ENCODE measurements around the gene MARCO. TPM values are rescaled to one million over a fixed set of nuclear protein-coding genes. Genes with fewer than 3 reads are reported as not detected.
A peak's percentile ranks its signal among the peaks of the same experiment; 100 is the strongest.

Gene MARCO
- total RNA-seq, 2 donors from 2014 or later = not detected

DNA sequence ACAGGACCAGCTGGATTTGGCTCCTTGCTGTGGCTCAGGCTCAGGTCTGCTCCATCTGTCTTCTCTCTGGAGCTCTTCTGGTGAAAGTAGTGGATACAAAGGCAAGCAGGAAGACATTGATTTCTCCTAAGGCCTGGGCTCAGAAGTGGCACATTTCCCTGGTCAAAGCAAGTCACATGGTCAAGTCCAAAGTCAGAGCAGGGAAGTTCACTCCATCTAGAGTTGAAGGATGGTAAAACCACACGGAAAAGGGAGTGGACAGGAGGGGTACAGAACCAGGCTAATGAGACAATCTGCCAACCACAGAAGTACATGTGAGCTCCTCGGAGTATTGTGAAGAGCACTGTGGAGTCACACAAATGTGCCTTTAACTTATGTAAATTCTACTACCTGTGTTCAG, 66.1 kb downstream of the MARCO start:
- H3K9ac ChIP-seq (ENCODE audit: extremely low read depth, low read length, poor library complexity, severe bottlenecking) = no peak overlapping the region
- H3K36me3 Mint-ChIP-seq (ENCODE audit: low read depth) = no peaks in the 10 kb centered on the region
- WGBS, 2 experiments (ENCODE audit: insufficient coverage in 1 of 2, insufficient read length in 1 of 2) = 69 to 72% methylated on average over 2 of the region's 2 CpGs
- H3K4me1 ChIP-seq (ENCODE audit: control insufficient read depth, insufficient read depth, low read length) = no peaks in the 10 kb centered on the region
- no peaks in the 10 kb centered on the region for H3K9me3 ChIP-seq (ENCODE audit: control insufficient read depth, low read length)
- no peak overlapping the region for H3K27ac ChIP-seq (ENCODE audit: low read depth, low read length)
- H3K27me3 Mint-ChIP-seq (ENCODE audit: insufficient read depth) = peaks cover 41% of the 10 kb centered on the region
- no peaks in the 10 kb centered on the region for H3K36me3 ChIP-seq (ENCODE audit: control insufficient read depth, insufficient read depth, low read length)
- no peak overlapping the region for H3K4me3 Mint-ChIP-seq
- TF ChIP-seq, protein P1, sequence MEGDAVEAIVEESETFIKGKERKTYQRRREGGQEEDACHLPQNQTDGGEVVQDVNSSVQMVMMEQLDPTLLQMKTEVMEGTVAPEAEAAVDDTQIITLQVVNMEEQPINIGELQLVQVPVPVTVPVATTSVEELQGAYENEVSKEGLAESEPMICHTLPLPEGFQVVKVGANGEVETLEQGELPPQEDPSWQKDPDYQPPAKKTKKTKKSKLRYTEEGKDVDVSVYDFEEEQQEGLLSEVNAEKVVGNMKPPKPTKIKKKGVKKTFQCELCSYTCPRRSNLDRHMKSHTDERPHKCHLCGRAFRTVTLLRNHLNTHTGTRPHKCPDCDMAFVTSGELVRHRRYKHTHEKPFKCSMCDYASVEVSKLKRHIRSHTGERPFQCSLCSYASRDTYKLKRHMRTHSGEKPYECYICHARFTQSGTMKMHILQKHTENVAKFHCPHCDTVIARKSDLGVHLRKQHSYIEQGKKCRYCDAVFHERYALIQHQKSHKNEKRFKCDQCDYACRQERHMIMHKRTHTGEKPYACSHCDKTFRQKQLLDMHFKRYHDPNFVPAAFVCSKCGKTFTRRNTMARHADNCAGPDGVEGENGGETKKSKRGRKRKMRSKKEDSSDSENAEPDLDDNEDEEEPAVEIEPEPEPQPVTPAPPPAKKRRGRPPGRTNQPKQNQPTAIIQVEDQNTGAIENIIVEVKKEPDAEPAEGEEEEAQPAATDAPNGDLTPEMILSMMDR (conservative IDR thresholded peaks at IDR 0.05) = peak; percentile 59
- DNase-seq = no peak
- H3K4me3 ChIP-seq (ENCODE audit: low read length) = no peak overlapping the region
- no peak overlapping the region for H3K27ac Mint-ChIP-seq
- peaks cover 17% of the 10 kb centered on the region for H3K9me3 Mint-ChIP-seq
- H3K4me1 Mint-ChIP-seq = no peaks in the 10 kb centered on the region
- H3K27me3 ChIP-seq (ENCODE audit: control insufficient read depth, insufficient read depth, low read length, poor library complexity, severe bottlenecking) = peaks cover 38% of the 10 kb centered on the region

DNA sequence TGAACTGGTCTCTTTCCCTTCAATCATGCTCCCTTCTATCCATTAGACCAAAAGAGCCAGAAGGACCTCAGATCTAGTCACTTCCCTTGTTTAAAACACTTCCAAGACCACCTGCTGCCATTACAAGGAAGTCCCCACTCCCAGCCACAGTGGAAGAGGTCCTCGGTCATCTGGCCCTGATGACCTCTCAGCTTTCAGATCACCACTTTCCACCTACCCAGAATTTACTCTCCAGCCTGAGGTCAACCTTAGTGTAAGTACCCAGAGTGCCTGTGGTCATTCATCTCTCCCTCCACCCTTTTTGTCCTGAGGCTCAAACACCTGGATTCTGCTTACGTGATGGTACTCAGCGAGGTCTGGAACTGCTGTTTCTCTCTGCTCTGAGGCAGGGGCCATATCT, 67.1 kb downstream of the MARCO start:
- Mint-ChIP-seq H3K36me3 (ENCODE audit: low read depth) (no peaks in the 10 kb centered on the region), H3K27ac (no peak overlapping the region), H3K4me3 (no peak overlapping the region), H3K27me3 (ENCODE audit: insufficient read depth) (peaks cover 44% of the 10 kb centered on the region), H3K9me3 (peaks cover 9% of the 10 kb centered on the region), H3K4me1 (no peaks in the 10 kb centered on the region)
- TF ChIP-seq, protein P1 (conservative IDR thresholded peaks at IDR 0.05) = no peak
- Histone ChIP-seq H3K27ac (ENCODE audit: low read depth, low read length) (no peak overlapping the region), H3K4me3 (ENCODE audit: low read length) (no peak overlapping the region), H3K9me3 (ENCODE audit: control insufficient read depth, low read length) (no peaks in the 10 kb centered on the region), H3K4me1 (ENCODE audit: control insufficient read depth, insufficient read depth, low read length) (no peaks in the 10 kb centered on the region), H3K9ac (ENCODE audit: extremely low read depth, low read length, poor library complexity, severe bottlenecking) (no peak overlapping the region), H3K36me3 (ENCODE audit: control insufficient read depth, insufficient read depth, low read length) (no peaks in the 10 kb centered on the region), H3K27me3 (ENCODE audit: control insufficient read depth, insufficient read depth, low read length, poor library complexity, severe bottlenecking) (peaks cover 38% of the 10 kb centered on the region)
- WGBS, 2 experiments (ENCODE audit: insufficient coverage in 1 of 2, insufficient read length in 1 of 2) = 79 to 86% methylated on average over 1 to 3 of the region's 3 CpGs
- peak; percentile 11 for DNase-seq

DNA sequence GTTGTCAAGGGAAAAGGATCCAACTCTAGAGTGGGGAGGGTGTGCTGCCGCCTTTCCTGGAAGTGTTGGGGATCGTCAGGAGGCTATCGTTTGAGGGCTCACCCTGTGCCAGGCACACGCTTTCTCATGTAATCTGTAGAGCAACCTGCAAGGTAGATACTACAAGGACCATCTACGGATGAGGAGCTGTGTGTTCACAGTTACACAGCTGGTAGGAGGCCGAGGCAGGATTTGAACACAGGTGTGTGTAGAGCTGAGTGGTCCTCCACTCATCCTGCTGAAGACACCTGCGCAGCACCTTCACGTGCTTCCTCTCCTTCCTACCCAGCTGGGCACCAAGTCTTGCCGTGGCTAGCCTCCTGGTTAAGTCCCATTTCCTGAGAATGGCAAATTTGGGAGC, 68.3 kb downstream of the MARCO start:
- H3K9me3 ChIP-seq (ENCODE audit: control insufficient read depth, low read length) = no peaks in the 10 kb centered on the region
- H3K9me3 Mint-ChIP-seq = peaks cover 3% of the 10 kb centered on the region
- H3K4me3 ChIP-seq (ENCODE audit: low read length) = no peak overlapping the region
- no peaks in the 10 kb centered on the region for H3K4me1 ChIP-seq (ENCODE audit: control insufficient read depth, insufficient read depth, low read length)
- no peak overlapping the region for H3K4me3 Mint-ChIP-seq
- peaks cover 38% of the 10 kb centered on the region for H3K27me3 ChIP-seq (ENCODE audit: control insufficient read depth, insufficient read depth, low read length, poor library complexity, severe bottlenecking)
- no peak overlapping the region for H3K27ac Mint-ChIP-seq
- no peaks in the 10 kb centered on the region for H3K36me3 ChIP-seq (ENCODE audit: control insufficient read depth, insufficient read depth, low read length)
- peaks cover under 1% of the 10 kb centered on the region for H3K4me1 Mint-ChIP-seq
- no peak overlapping the region for H3K27ac ChIP-seq (ENCODE audit: low read depth, low read length)
- peak; percentile 21 for DNase-seq
- H3K36me3 Mint-ChIP-seq (ENCODE audit: low read depth) = no peaks in the 10 kb centered on the region
- 88 to 89% methylated on average over 7 to 9 of the region's 9 CpGs for WGBS, 2 experiments (ENCODE audit: insufficient coverage in 1 of 2, insufficient read length in 1 of 2)
- H3K9ac ChIP-seq (ENCODE audit: extremely low read depth, low read length, poor library complexity, severe bottlenecking) = no peak overlapping the region
- TF ChIP-seq, protein P1 (conservative IDR thresholded peaks at IDR 0.05) = no peak
- peaks cover 46% of the 10 kb centered on the region for H3K27me3 Mint-ChIP-seq (ENCODE audit: insufficient read depth)

All from endodermal cell (in vitro differentiated cells).